Measurements from ENCODE around the gene STK26.

Gene STK26

GRCh38 chrX:132118358-132118757 lies 95.3 kb downstream of the STK26 start:
- no peak overlapping the region for H3K4me3 ChIP-seq (ENCODE audit: low read length)
- no peak for DNase-seq (ENCODE audit: low read depth)
- TF ChIP-seq CTCF (conservative IDR thresholded peaks at IDR 0.05; ENCODE audit: low read length), result no peak

GRCh38 chrX:132119283-132119682 lies 96.2 kb downstream of the STK26 start:
- no peak for TF ChIP-seq CTCF (conservative IDR thresholded peaks at IDR 0.05; ENCODE audit: low read length)
- no peak overlapping the region for H3K4me3 ChIP-seq (ENCODE audit: low read length)
- no peak for DNase-seq (ENCODE audit: low read depth)

- H3K4me3 ChIP-seq (ENCODE audit: low read length), result no peak overlapping the region
- DNase-seq (ENCODE audit: low read depth), result no peak
- no peak for TF ChIP-seq CTCF (conservative IDR thresholded peaks at IDR 0.05; ENCODE audit: low read length)
These were observed 96.9 kb downstream of the STK26 start for GRCh38 chrX:132119821-132120515.

GRCh38 chrX:132120913-132121312 lies 97.8 kb downstream of the STK26 start:
- DNase-seq (ENCODE audit: low read depth), result no peak
- no peak for TF ChIP-seq CTCF (conservative IDR thresholded peaks at IDR 0.05; ENCODE audit: low read length)
- H3K4me3 ChIP-seq (ENCODE audit: low read length), result no peak overlapping the region

Measured in AG10803 (cell line).